ENCODE results near the gene CSRP1. TPM values are rescaled to one million over a fixed set of nuclear protein-coding genes. Genes with fewer than 3 reads are reported as not detected.

CSRP1 gene
- total and polyA plus RNA-seq, 2 of the 13 experiments (the other 11 are each of a cell fraction or from before 2014, with no cell fraction given), result 17.7 to 68.9 TPM

GRCh38 chr1:201514466-201514865 lies 7.5 kb upstream of the CSRP1 start:
- Histone ChIP-seq H3K9ac (ENCODE audit: insufficient read depth, low read depth, low read length) (no peak overlapping the region), H2AFZ (ENCODE audit: low read length) (no peak overlapping the region), H3K27ac (ENCODE audit: extremely low read length, insufficient read depth, low read length) (no peak overlapping the region), H3K79me2 (ENCODE audit: insufficient read depth, low read length) (no peaks in the 10 kb centered on the region), H3K4me2 (ENCODE audit: low read depth, low read length) (no peak overlapping the region), H3K9me3 (ENCODE audit: low read length) (no peaks in the 10 kb centered on the region), H3K4me3 (replicated peaks in 1 of 3; ENCODE audit: insufficient read depth in 1 of 3, low read depth in 2 of 3, low read length in 3 of 3) (no peak overlapping the region), H3K27me3 (ENCODE audit: control insufficient read depth in 1 of 2, insufficient read depth in 2 of 2, low read length in 2 of 2) (peaks cover 1 to 14% of the 10 kb centered on the region in 2 experiments; a peak in 2 of 5 replicates), H3K4me1 (ENCODE audit: insufficient read depth, low read length) (peaks cover 17% of the 10 kb centered on the region), H3K36me3 (replicated peaks in 1 of 2; ENCODE audit: control insufficient read depth in 1 of 2, insufficient read depth in 2 of 2, low read length in 2 of 2) (no peaks in the 10 kb centered on the region), H4K20me1 (ENCODE audit: insufficient read depth, low read length) (no peaks in the 10 kb centered on the region)
- intact Hi-C loops (cut with micrococcal nuclease; ENCODE audit: unreplicated experiment) (no loop called here), in situ Hi-C loops (cut with HindIII; ENCODE audit: extremely low pct_ligation_motif_present, low pct_unique_long_range_greater_than_20kb) (loop anchor here (5.0 kb wide), 2 partner anchors 37 to 67 kb away; no protein-coding TSS in a partner anchor)
- WGBS (ENCODE audit: low lambda C conversion rate), result 30% methylated on average over 2 of the region's 2 CpGs
- CTCF ChIA-PET (ENCODE audit: low intra/inter-chr PET ratio, low total read pairs), result interaction anchor here (8.4 kb wide), 1 partner anchor 33 kb away, joined by 226 read pairs; no protein-coding TSS in a partner anchor
- no peak for DNase-seq (ENCODE audit: low spot score)
- POLR2A ChIA-PET, result no interaction called here
- no peak for ATAC-seq
- no peak for FAIRE-seq
- BruUV-seq (replicated peaks), result no TSS peak
- TF ChIP-seq ZNF737 (CRISPR knock-in tag; IDR thresholded peaks at IDR 0.05; ENCODE audit: borderline replicate concordance) (no peak), ZNF276 (CRISPR knock-in tag; IDR thresholded peaks at IDR 0.05; ENCODE audit: low read depth) (no peak), KDM1A (CRISPR knock-in tag; IDR thresholded peaks at IDR 0.05) (no peak), USF2 (IDR thresholded peaks at IDR 0.05; ENCODE audit: low read depth, low read length) (no peak), USF2 (CRISPR knock-in tag; IDR thresholded peaks at IDR 0.05; ENCODE audit: borderline replicate concordance) (no peak), ZNF318 (CRISPR knock-in tag; IDR thresholded peaks at IDR 0.05) (no peak), CENPT (CRISPR knock-in tag; IDR thresholded peaks at IDR 0.05; ENCODE audit: low read depth) (no peak), ZNF598 (CRISPR knock-in tag; IDR thresholded peaks at IDR 0.05; ENCODE audit: borderline replicate concordance) (no peak), IRF2 (CRISPR knock-in tag; IDR thresholded peaks at IDR 0.05) (no peak)
